Measurements from ENCODE around the gene SLC18B1.

- no peak for TF ChIP-seq POLR2A (IDR thresholded peaks at IDR 0.05)
- TF ChIP-seq CTCF (IDR thresholded peaks at IDR 0.05) = no peak
Measured at GRCh38 chr6:132742495-132742894, 55.9 kb downstream of the SLC18B1 start.
